GM20000 (cell line): ENCODE results near the gene RTP5.
"Not testable (repeated sequence)": the region's sequence is repeated elsewhere in the genome, so short reads cannot be mapped to it uniquely, and the experiment has no call there.

Source experiments
- DNase-seq: peaks from one replicate; pipeline ENCODE4 v3.0.0; 2012; ENCODE audit warnings: low spot score
- CTCF ChIP-seq: IDR thresholded peaks from 2 replicates; pipeline ENCODE4 v1.5.1; 2012; ENCODE audit warnings: mild to moderate bottlenecking, control low read depth; ENCODE audit errors: extremely low read depth, missing control alignments

The RTP5 gene

GRCh38 chr2:241869087-241869961, at the start of gene RTP5:
Gene RTP5 (plus strand): TSS chr2:241869729. CDS start chr2:241869757, 28 bp downstream.
- no peak for TF ChIP-seq CTCF
- DNase-seq, result no peak

GRCh38 chr2:241819947-241820624, 49.4 kb upstream of the RTP5 start:
- not testable (repeated sequence) for DNase-seq

- TF ChIP-seq CTCF, result no peak
- no peak for DNase-seq
Observed at GRCh38 chr2:241820625-241821384, 48.7 kb upstream of the RTP5 start.

GRCh38 chr2:241821460-241822263, 47.9 kb upstream of the RTP5 start:
- peak; percentile 15 for DNase-seq
- TF ChIP-seq CTCF, result no peak

GRCh38 chr2:241822264-241822623, 47.3 kb upstream of the RTP5 start:
- peak; percentile 20 for DNase-seq
- no peak for TF ChIP-seq CTCF

- DNase-seq, result not testable (repeated sequence)
Observed at GRCh38 chr2:241823531-241824437, 45.7 kb upstream of the RTP5 start.

- no peak for TF ChIP-seq CTCF
- DNase-seq, result no peak
Observed at GRCh38 chr2:241827394-241827793, 42.1 kb upstream of the RTP5 start.
